ENCODE results near the gene GALNT14.

- TF ChIP-seq, protein P1, sequence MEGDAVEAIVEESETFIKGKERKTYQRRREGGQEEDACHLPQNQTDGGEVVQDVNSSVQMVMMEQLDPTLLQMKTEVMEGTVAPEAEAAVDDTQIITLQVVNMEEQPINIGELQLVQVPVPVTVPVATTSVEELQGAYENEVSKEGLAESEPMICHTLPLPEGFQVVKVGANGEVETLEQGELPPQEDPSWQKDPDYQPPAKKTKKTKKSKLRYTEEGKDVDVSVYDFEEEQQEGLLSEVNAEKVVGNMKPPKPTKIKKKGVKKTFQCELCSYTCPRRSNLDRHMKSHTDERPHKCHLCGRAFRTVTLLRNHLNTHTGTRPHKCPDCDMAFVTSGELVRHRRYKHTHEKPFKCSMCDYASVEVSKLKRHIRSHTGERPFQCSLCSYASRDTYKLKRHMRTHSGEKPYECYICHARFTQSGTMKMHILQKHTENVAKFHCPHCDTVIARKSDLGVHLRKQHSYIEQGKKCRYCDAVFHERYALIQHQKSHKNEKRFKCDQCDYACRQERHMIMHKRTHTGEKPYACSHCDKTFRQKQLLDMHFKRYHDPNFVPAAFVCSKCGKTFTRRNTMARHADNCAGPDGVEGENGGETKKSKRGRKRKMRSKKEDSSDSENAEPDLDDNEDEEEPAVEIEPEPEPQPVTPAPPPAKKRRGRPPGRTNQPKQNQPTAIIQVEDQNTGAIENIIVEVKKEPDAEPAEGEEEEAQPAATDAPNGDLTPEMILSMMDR (conservative IDR thresholded peaks at IDR 0.05; ENCODE audit: low read length) = no peak
- TF ChIP-seq EZH2phosphoT487 (IDR thresholded peaks at IDR 0.05; ENCODE audit: borderline replicate concordance) = no peak
Observed at GRCh38 chr2:31000970-31001369, 137.3 kb downstream of the GALNT14 start.
